NCI-H1048 (cell line): ENCODE results near the gene EXOSC9.

Source experiments
- DNase-seq: peaks from one replicate; lab custom pipeline; 2025; lab: John Stamatoyannopoulos, UW

EXOSC9 gene

GRCh38 chr4:121789455-121789854 lies 11.7 kb upstream of the EXOSC9 start:
- no peak for DNase-seq

GRCh38 chr4:121789960-121790829 lies 10.9 kb upstream of the EXOSC9 start:
- DNase-seq: no peak

GRCh38 chr4:121790976-121791375 lies 10.1 kb upstream of the EXOSC9 start:
- no peak for DNase-seq

GRCh38 chr4:121791481-121791880 lies 9.6 kb upstream of the EXOSC9 start:
- no peak for DNase-seq

- no peak for DNase-seq
Measured at GRCh38 chr4:121792966-121793365, 8.2 kb upstream of the EXOSC9 start.

GRCh38 chr4:121794505-121795188 lies 6.5 kb upstream of the EXOSC9 start:
- no peak for DNase-seq

GRCh38 chr4:121796283-121796682 lies 4.8 kb upstream of the EXOSC9 start:
- DNase-seq: no peak

GRCh38 chr4:121799208-121799823 lies 1.8 kb upstream of the EXOSC9 start:
- no peak for DNase-seq

GRCh38 chr4:121799867-121800501 lies 1.1 kb upstream of the EXOSC9 start:
- no peak for DNase-seq

- DNase-seq: no peak
Measured at GRCh38 chr4:121800638-121800960, 524 bp upstream of the EXOSC9 start.

- no peak for DNase-seq
Measured at GRCh38 chr4:121801715-121802075, 572 bp downstream of the EXOSC9 start.

GRCh38 chr4:121806411-121806810 lies 5.3 kb downstream of the EXOSC9 start:
- no peak for DNase-seq

- DNase-seq: no peak
Measured at GRCh38 chr4:121811122-121811521, 10.0 kb downstream of the EXOSC9 start.

- no peak for DNase-seq
Measured at GRCh38 chr4:121814756-121815155, 13.6 kb downstream of the EXOSC9 start.

GRCh38 chr4:121817006-121817405 lies 15.9 kb downstream of the EXOSC9 start:
- DNase-seq: peak; percentile 15

GRCh38 chr4:121817701-121818100 lies 16.6 kb downstream of the EXOSC9 start:
- DNase-seq: no peak

GRCh38 chr4:121818215-121818614 lies 17.1 kb downstream of the EXOSC9 start:
- no peak for DNase-seq

- DNase-seq: no peak
Measured at GRCh38 chr4:121819216-121819965, 18.3 kb downstream of the EXOSC9 start.

- DNase-seq: no peak
Measured at GRCh38 chr4:121822047-121822446, 20.9 kb downstream of the EXOSC9 start.

- DNase-seq: peak; percentile 22
Measured at GRCh38 chr4:121822796-121823504, 21.8 kb downstream of the EXOSC9 start.

- DNase-seq: peak; percentile 93
Measured at GRCh38 chr4:121823505-121824170, 22.5 kb downstream of the EXOSC9 start, which contains the start of gene CCNA2. CCNA2 (minus strand) TSS chr4:121823883; CDS start chr4:121823628, 255 bp downstream.
